Measurements from ENCODE around the gene SKAP1. TPM values are rescaled to one million over a fixed set of nuclear protein-coding genes. Genes with fewer than 3 reads are reported as not detected.
A peak's percentile ranks its signal among the peaks of the same experiment; 100 is the strongest.

The SKAP1 gene
- total RNA-seq, 1 experiment from 2014 or later, result 1.3 TPM

GRCh38 chr17:48144976-48145798 is 284.8 kb downstream of the SKAP1 start:
- no peak for DNase-seq (ENCODE audit: low read depth in 1 of 2, low spot score in 2 of 2)
- H3K4me1 ChIP-seq (replicated peaks), result no peaks in the 10 kb centered on the region
- H3K27ac ChIP-seq, result no peak overlapping the region
- H3K4me3 ChIP-seq, result no peak overlapping the region
- H3K9me3 ChIP-seq (replicated peaks), result no peaks in the 10 kb centered on the region
- peaks cover 51% of the 10 kb centered on the region for H3K27me3 ChIP-seq (replicated peaks)
- H3K36me3 ChIP-seq, result no peaks in the 10 kb centered on the region

DNA sequence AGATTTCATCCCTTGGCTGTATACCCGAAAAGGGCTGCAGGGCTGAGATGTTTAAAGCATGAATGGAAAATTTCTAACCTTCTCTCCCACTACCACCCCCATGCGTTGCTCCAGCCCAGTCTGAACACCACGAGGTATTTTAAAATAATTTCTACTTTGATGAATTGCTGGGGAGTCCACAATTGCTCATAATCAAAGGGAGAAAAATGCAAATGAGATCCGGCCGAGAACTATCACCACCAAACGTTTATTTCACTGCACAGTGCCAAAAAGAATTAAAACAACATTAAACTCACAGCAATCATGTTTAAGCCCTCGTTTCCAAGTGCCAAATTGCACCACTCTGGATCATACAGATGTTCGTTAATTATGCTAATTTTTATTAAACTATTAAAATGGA is 285.8 kb downstream of the SKAP1 start:
- DNase-seq (ENCODE audit: low read depth in 1 of 2, low spot score in 2 of 2), result no peak
- Histone ChIP-seq H3K27me3 (replicated peaks) (peaks cover 42% of the 10 kb centered on the region), H3K27ac (no peak overlapping the region), H3K9me3 (replicated peaks) (no peaks in the 10 kb centered on the region), H3K36me3 (no peaks in the 10 kb centered on the region), H3K4me3 (no peak overlapping the region), H3K4me1 (replicated peaks) (no peaks in the 10 kb centered on the region)

GRCh38 chr17:48143629-48144028 is 286.4 kb downstream of the SKAP1 start:
- H3K27me3 ChIP-seq (replicated peaks), result peaks cover 36% of the 10 kb centered on the region
- no peak overlapping the region for H3K27ac ChIP-seq
- no peaks in the 10 kb centered on the region for H3K36me3 ChIP-seq
- H3K4me1 ChIP-seq (replicated peaks), result no peaks in the 10 kb centered on the region
- H3K9me3 ChIP-seq (replicated peaks), result no peaks in the 10 kb centered on the region
- no peak overlapping the region for H3K4me3 ChIP-seq
- no peak for DNase-seq (ENCODE audit: low read depth in 1 of 2, low spot score in 2 of 2)

DNA sequence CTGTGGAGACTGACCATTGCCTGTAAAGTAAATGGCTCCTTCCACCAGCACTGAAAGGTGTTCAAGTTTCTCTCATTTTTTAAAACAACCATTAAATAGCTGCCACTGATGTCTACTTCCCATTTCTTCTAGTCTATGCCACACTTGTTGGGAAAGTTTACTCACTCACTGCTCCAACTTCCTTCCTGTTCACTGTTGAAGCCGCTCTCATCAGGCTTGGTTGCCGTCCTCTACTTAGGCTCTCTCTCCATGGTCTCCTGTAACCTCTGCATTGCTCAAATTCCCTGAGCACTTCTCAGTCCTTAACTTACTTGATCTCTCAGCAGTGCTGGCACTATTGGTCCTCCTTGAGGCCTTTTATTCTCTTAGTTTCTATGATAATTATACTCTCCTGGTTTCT is 290.1 kb downstream of the SKAP1 start:
- Histone ChIP-seq H3K4me3 (no peak overlapping the region), H3K27me3 (replicated peaks) (peaks cover 15% of the 10 kb centered on the region), H3K9me3 (replicated peaks) (no peaks in the 10 kb centered on the region), H3K4me1 (replicated peaks) (no peaks in the 10 kb centered on the region), H3K27ac (no peak overlapping the region), H3K36me3 (no peaks in the 10 kb centered on the region)
- no peak for DNase-seq (ENCODE audit: low read depth in 1 of 2, low spot score in 2 of 2)

GRCh38 chr17:48137656-48138055 is 292.4 kb downstream of the SKAP1 start:
- H3K9me3 ChIP-seq (replicated peaks), result no peaks in the 10 kb centered on the region
- H3K4me1 ChIP-seq (replicated peaks), result no peaks in the 10 kb centered on the region
- no peak overlapping the region for H3K4me3 ChIP-seq
- DNase-seq (ENCODE audit: low read depth in 1 of 2, low spot score in 2 of 2), result no peak
- H3K27me3 ChIP-seq (replicated peaks), result peaks cover 9% of the 10 kb centered on the region; the same call in 1 of the 2 replicates
- H3K27ac ChIP-seq, result no peak overlapping the region
- no peaks in the 10 kb centered on the region for H3K36me3 ChIP-seq

DNA sequence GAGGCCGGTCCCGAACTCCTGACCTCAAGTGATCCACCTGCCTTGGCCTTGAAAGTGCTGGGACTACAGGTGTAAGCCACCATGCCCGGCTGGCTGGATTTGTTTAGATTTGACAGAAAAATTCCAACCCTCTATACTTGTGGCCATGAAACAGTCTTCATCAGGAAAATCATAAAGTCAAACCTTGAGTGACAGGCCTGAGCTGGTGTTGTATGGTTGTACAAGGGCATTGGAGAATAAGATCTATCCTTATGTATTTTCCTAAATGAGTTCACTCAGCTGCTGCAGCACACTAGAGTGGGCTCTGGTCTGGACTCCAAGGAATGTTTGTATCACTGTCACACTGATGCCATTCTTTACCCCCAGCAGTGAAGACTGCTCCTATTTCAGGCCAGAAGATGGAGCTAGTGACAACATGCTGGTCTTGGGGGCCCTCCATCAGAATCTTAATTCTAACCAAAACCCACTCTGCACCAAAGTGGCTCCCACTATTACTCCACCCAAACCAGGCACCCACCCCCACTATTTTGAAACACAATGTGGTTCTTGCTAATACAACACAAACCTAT is 295.0 kb downstream of the SKAP1 start:
- Histone ChIP-seq H3K9me3 (replicated peaks) (no peaks in the 10 kb centered on the region), H3K4me1 (replicated peaks) (no peaks in the 10 kb centered on the region), H3K27ac (no peak overlapping the region), H3K4me3 (no peak overlapping the region), H3K36me3 (no peaks in the 10 kb centered on the region), H3K27me3 (replicated peaks) (peaks cover 4% of the 10 kb centered on the region; the same call in 1 of the 2 replicates)
- DNase-seq (ENCODE audit: low read depth in 1 of 2, low spot score in 2 of 2), result peak in 1 of 2 experiments; percentile 22

DNA sequence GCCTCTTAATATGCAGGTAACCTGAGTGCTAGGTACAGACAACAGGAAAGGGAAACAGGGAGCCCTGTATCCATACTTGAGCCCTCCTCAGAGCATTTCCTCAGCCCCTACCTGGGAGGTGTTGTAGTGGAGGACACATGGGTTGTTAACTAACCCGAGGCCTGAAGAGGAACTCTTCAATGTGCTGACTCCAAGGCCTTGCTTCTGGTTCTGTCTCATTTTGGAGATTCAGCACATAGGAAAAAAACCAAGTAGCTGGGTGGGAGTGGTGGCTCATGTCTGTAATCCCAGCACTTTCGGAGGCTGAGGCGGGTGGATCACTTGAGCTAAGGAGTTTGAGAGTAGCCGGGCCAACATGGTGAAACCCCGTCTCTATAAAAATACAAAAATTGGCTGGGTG is 297.6 kb downstream of the SKAP1 start:
- Histone ChIP-seq H3K27ac (no peak overlapping the region), H3K27me3 (replicated peaks) (peaks cover 4% of the 10 kb centered on the region; the same call in 1 of the 2 replicates), H3K4me3 (no peak overlapping the region), H3K4me1 (replicated peaks) (peaks cover 4% of the 10 kb centered on the region), H3K36me3 (no peaks in the 10 kb centered on the region), H3K9me3 (replicated peaks) (no peaks in the 10 kb centered on the region)
- DNase-seq (ENCODE audit: low read depth in 1 of 2, low spot score in 2 of 2), result no peak

DNA sequence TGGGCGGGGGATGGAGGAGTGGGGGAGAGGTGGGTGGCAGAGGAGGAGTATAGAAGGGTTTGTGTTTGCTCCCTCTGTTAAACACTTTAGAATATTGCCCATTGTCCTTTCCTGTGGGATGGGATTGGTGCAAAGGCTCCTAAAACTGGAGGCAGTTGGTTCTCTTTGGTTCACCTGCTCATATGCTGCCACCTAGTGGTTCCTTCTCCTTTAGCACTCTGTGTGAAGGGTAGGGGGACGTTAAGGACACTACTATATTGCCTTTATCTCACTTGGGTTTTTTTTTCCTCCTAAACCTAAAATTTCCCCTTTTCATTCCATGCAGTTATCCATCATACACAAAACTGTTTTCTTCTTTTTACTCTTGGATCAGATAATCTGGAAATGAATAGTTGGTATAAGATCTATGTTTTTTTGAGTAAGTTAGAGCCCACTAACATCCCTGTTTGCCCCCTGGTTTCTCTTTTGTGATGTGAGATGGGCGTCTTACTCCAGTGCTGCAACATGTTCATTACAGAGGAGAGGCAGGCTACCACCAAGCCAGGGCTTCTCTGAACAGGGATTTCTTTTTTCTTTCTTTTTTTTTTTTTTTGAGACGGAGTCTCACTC is 298.7 kb downstream of the SKAP1 start:
- Histone ChIP-seq H3K27me3 (replicated peaks) (0 out of 2 replicates have a peak, but pooled peaks cover 4% of the 10 kb centered on the region), H3K9me3 (replicated peaks) (no peaks in the 10 kb centered on the region), H3K4me1 (replicated peaks) (peaks cover 8% of the 10 kb centered on the region), H3K36me3 (peaks cover 4% of the 10 kb centered on the region; the same call in 1 of the 2 replicates), H3K4me3 (no peak overlapping the region), H3K27ac (no peak overlapping the region)
- peak; percentile 67 to 76 for DNase-seq (ENCODE audit: low read depth in 1 of 2, low spot score in 2 of 2)

GRCh38 chr17:48129981-48130380 is 300.0 kb downstream of the SKAP1 start:
- Histone ChIP-seq H3K36me3 (peaks cover 8% of the 10 kb centered on the region; the same call in 1 of the 2 replicates), H3K4me3 (no peak overlapping the region), H3K4me1 (replicated peaks) (peaks cover 8% of the 10 kb centered on the region), H3K9me3 (replicated peaks) (no peaks in the 10 kb centered on the region), H3K27ac (no peak overlapping the region), H3K27me3 (replicated peaks) (0 out of 2 replicates have a peak, but pooled peaks cover 4% of the 10 kb centered on the region)
- DNase-seq (ENCODE audit: low read depth in 1 of 2, low spot score in 2 of 2), result no peak

- Histone ChIP-seq H3K9me3 (replicated peaks) (no peaks in the 10 kb centered on the region), H3K27ac (no peak overlapping the region), H3K27me3 (replicated peaks) (0 out of 2 replicates have a peak, but pooled peaks cover 3% of the 10 kb centered on the region), H3K36me3 (peaks cover 12% of the 10 kb centered on the region), H3K4me1 (replicated peaks) (peaks cover 8% of the 10 kb centered on the region), H3K4me3 (no peak overlapping the region)
- no peak for DNase-seq (ENCODE audit: low read depth in 1 of 2, low spot score in 2 of 2)
These were observed 301.6 kb downstream of the SKAP1 start for GRCh38 chr17:48128400-48128799.

GRCh38 chr17:48127371-48128051 is 302.5 kb downstream of the SKAP1 start:
- no peak overlapping the region for H3K27ac ChIP-seq
- peaks cover 8% of the 10 kb centered on the region for H3K4me1 ChIP-seq (replicated peaks)
- no peak overlapping the region for H3K4me3 ChIP-seq
- peaks cover 21% of the 10 kb centered on the region for H3K36me3 ChIP-seq
- DNase-seq (ENCODE audit: low read depth in 1 of 2, low spot score in 2 of 2), result peak in 1 of 2 experiments; percentile 24
- no peaks in the 10 kb centered on the region for H3K9me3 ChIP-seq (replicated peaks)
- no peaks in the 10 kb centered on the region for H3K27me3 ChIP-seq (replicated peaks)

- H3K27me3 ChIP-seq (replicated peaks), result no peaks in the 10 kb centered on the region
- no peak for DNase-seq (ENCODE audit: low read depth in 1 of 2, low spot score in 2 of 2)
- H3K4me1 ChIP-seq (replicated peaks), result peaks cover 8% of the 10 kb centered on the region
- H3K4me3 ChIP-seq, result no peak overlapping the region
- no peak overlapping the region for H3K27ac ChIP-seq
- H3K9me3 ChIP-seq (replicated peaks), result no peaks in the 10 kb centered on the region
- H3K36me3 ChIP-seq, result peaks cover 31% of the 10 kb centered on the region
These were observed 303.5 kb downstream of the SKAP1 start for GRCh38 chr17:48126532-48126850.

DNA sequence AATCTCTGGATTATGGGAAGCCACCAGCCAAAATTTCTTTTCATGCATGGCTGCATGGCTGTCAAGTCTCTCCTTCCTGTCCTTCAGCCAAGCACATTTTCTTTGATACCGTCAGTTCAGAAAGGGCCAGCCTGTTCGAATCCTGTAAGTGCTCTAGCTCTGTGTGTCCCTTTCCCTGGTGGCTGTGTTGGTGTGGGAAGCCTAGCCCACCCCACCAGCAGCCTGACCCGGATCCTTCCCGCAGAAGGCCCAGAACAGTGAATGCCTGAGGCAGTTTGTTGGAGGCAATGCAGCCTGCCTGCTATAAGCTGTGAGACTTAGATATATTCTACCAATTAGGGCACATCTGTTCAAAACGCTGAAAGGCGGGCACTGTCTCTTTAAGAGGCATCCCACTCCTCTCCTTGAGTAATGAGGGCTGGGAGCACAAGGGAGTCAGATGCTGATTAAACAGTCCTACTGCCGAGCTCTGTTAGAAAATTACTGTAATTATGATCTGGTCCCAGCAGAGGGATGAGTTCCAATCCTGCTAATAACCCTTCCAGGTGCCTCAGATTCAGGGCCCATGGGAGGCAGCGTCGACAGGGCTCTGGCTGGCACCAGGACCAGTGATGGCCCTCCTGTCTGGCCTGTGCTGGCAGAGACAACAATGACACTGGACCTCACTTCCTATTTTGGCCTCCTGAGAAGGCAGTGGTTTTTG is 304.0 kb downstream of the SKAP1 start:
- DNase-seq (ENCODE audit: low read depth in 1 of 2, low spot score in 2 of 2), result no peak
- Histone ChIP-seq H3K36me3 (peaks cover 36% of the 10 kb centered on the region), H3K4me1 (replicated peaks) (peaks cover 8% of the 10 kb centered on the region), H3K27me3 (replicated peaks) (no peaks in the 10 kb centered on the region), H3K27ac (no peak overlapping the region), H3K4me3 (no peak overlapping the region), H3K9me3 (replicated peaks) (no peaks in the 10 kb centered on the region)

Data from SJSA1 (cell line).